Spleen (tissue), 7 donors: Measurements from ENCODE around the gene PHTF2.

Experiments used
- POLR2A ChIP-seq, 3 donors: fragments of 450-650 bp; IDR thresholded peaks; one replicate each; pipeline ENCODE4 v1.5.1; 2017; ENCODE audit warnings: antibody characterized with exemption in 3 of 3, mild to moderate bottlenecking in 1 of 3
- POLR2AphosphoS5 ChIP-seq, 3 donors: sonication (generic); formaldehyde crosslinking; IDR thresholded peaks; one replicate each; pipeline ENCODE4 v1.5.1; 2017; ENCODE audit warnings: antibody characterized with exemption in 3 of 3
- TF ChIP-seq, protein P1 (sequence below), 11 experiments: fragments of 200-600 bp in 7 of 11; fragments of 450-650 bp in 4 of 11; sonication (generic) in 4 of 11; IDR thresholded peaks in 8 of 11; conservative IDR thresholded peaks in 3 of 11; 1 replicate in 7 of 11; 2 replicates in 4 of 11; pipeline versions ENCODE4 v1.4.0 to v1.8.0; 2016 to 2021; ENCODE audit warnings: antibody characterized with exemption in 11 of 11, inconsistent platforms in 4 of 11, mild to moderate bottlenecking in 1 of 11
- donor health status: DM: no; HTN: no; CAD: no; lungs with moderate emphysema.
- donor health status: DM: no; HTN: no; CAD: no.
- donor health status: DM: no; HTN: no; CAD: no.

DNA sequence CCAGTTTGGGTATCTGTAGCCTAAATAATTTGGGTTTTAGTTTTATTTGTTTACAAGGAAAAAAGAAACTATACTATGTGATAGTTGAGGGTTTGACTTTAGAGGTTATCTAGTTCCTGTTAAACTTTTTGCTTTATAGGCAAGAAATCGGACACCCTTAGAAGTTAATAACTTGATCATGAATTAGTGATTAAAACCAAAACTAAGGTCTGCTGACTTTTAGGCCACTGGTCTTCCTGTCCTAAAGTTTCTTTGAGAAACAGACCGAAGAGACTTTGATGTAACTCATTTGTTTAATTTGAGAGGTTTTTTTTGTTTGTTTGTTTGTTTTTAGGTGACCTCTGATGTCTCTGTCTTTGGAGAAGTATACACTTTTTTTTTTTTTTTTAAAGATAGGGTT lies 59.7 kb downstream of the PHTF2 start:
- TF ChIP-seq POLR2AphosphoS5 (IDR thresholded peaks at IDR 0.05) (no peak), POLR2A (IDR thresholded peaks at IDR 0.05) (no peak)
- TF ChIP-seq, protein P1, sequence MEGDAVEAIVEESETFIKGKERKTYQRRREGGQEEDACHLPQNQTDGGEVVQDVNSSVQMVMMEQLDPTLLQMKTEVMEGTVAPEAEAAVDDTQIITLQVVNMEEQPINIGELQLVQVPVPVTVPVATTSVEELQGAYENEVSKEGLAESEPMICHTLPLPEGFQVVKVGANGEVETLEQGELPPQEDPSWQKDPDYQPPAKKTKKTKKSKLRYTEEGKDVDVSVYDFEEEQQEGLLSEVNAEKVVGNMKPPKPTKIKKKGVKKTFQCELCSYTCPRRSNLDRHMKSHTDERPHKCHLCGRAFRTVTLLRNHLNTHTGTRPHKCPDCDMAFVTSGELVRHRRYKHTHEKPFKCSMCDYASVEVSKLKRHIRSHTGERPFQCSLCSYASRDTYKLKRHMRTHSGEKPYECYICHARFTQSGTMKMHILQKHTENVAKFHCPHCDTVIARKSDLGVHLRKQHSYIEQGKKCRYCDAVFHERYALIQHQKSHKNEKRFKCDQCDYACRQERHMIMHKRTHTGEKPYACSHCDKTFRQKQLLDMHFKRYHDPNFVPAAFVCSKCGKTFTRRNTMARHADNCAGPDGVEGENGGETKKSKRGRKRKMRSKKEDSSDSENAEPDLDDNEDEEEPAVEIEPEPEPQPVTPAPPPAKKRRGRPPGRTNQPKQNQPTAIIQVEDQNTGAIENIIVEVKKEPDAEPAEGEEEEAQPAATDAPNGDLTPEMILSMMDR (IDR thresholded peaks at IDR 0.05 in 8 of 11, conservative IDR thresholded peaks at IDR 0.05 in 3 of 11) = no peak
